Kidney tubule cell (primary cell): Measurements from ENCODE around the gene CCT3.
"Not testable (repeated sequence)": the region's sequence is repeated elsewhere in the genome, so short reads cannot be mapped to it uniquely, and the experiment has no call there.

Experiments
- DNase-seq: peaks from one replicate; pipeline ENCODE4 v3.0.0-alpha.2; 2018; ENCODE audit warnings: low spot score

Gene CCT3

DNA sequence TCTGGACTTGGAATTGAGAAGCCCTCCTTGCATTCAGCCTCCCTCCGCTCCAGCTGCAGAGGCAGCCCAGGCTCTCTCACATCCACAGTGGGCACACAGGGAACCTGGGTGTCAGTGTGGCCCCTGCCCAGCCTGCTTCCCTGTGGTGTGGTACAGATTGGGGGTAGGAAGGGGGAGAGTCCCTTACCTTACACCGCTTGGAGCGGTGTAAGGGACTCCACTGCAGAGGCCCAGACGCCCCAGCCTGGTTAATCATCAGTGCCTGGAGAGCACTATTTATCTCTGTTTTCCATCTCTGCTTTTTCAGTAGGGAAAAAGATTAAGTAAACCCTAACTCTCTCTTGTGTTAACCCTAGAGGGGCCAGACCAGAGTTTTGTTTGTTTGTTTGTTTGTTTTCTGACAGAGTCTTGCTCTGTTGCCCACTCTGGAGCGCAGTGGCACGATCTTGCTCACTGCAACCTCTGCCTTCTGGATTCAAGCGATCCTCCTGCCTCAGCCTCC, 30.1 kb upstream of the CCT3 start:
- no peak for DNase-seq

DNA sequence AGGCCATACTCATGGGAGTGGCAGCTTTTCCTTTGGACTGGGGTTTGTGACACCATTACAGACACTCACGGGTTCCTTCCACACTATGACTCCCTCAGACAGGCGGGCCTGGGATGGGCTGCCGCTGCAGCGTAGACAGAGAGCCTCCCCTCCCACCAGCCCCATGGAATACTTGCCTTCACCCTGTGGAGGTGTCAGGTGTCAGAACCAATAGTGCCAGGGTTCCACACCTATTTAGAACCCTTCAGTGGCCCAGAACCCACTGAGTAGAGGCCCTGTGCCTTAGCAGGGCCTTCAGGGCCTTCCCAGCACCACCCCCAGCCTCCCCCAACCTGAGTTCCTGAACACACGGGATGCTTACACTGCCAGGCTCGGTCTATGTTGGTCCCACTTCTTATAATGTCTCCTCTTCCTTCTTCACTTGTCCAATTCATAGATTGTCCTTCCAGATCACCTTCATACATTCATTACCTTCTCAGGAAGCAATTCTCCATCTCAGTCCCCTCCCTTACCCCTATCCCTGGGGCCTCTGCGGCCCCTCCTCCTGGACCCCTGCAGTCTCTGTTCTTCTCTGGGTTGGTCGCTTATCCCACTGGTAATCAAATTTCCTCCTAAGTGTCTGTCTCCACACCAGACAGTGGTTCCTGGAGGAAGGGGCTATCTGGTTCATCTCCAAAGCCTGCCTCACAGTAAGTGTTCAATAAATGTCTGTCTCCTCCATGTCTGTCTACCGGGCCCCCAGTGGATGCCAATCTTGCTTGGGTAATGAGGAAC, 29.5 kb upstream of the CCT3 start:
- no peak for DNase-seq

DNA sequence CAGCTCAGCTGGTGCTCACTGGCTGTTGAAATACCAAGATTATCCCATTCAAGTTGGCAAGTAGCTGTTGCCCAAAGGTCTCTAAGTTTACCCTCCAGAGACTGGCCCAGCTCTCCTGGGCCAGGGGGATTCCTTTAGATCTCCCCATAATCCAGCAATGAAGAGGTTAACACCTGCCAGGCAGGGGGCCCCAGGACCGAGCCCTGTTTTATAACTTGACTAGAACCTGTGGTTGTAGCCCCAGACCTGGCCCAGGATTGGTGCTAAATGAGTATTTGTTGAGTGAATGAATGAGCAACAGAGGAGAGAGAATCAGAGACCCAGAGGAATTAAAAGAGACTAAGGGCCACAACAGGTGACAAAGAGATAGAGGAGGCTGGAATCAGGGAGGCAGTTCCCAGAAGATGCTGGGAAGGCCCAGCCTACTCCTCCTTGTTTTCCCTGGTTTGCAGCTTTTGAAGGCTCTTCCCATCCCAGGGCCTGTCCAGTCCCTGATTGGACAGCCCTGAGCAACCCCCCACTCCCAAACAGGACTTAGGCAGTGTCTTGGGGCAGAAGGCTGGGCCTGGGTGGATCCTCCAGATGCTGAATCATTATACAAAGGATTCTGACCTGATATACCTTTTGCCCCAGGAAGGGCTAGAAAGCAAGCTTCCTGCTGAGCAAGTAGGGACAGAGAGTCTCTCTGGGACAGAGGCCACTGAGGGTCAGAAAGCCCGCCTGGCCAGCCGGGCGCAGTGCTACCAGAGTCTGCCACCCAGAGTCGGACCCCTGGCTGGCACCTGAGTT, 28.5 kb upstream of the CCT3 start:
- DNase-seq: no peak

DNA sequence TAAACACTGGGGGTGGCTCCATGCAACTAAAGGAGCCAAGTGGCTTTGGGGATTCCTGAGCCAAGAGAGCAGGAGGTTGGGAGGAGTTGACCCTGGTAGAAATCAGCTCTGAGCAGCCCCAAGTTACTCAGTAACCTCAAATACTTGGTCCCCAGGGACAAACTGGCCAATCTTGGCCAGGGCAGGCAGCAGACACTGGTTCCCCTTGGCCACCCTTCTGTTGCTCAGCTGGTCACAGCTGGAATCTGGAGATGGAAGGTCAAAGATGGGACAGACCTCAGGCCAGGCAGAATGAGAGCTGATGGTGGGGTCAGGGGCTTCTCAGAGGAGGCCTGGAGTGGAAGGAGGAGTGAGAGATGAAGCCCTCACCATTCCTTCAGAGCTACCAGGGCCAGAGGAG, 27.7 kb upstream of the CCT3 start:
- no peak for DNase-seq

DNA sequence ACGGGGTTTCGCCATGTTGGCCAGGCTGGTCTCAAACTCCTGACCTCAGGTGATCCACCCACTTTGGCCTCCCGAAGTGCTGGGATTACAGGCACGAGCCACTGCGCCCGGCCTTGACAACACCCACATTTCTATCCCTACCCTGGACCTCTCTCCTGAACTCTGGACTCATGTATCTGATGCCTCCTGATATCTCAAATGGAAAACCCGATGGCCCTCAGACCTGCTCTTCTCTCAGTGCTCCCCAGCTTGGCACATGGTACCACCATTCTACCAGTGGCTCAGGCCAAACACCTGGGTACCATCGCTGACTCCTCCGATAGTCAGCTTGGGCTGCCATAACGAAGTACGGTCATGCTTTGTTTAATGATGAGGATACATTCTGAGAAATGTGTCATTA, 22.4 kb upstream of the CCT3 start:
- DNase-seq: no peak

DNA sequence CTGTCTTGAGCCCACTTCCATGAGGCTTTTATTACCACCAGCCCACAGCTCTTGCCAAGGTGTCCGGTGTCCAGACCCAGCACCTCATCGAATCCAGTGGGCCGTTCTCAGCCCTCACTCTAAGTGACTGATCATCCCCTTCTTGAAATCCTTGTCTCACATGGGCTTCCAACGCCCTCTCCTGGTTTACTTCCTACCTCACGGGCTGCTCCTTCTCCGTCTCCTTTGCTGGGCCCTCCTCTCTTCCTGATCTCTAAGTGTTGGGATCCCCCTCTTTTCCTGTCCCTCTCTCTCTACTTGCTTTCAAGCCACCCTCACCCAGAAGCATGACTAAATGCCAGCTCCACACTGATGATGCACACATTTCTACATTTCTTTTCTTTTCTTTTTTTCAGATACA, 21.9 kb upstream of the CCT3 start:
- DNase-seq: no peak

DNA sequence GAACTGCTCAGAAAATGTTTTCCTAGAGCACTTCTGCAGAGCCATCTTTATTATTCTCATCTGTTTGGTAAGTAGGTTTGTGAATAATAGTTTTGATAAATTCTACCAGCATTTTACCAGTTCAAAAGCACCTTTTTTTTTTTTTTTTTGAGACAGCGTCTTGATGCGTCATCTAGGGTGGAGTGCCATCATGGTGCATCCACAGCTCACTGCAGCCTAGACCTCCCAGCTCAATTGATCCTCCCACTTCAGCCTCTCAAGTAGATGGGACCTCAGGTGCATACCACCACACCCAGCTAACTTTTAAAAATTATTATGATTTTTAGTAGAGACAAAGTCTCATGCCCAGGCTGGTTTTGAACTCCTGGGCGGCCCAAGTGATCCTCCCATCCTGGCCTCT, 21.2 kb upstream of the CCT3 start:
- DNase-seq: no peak

DNA sequence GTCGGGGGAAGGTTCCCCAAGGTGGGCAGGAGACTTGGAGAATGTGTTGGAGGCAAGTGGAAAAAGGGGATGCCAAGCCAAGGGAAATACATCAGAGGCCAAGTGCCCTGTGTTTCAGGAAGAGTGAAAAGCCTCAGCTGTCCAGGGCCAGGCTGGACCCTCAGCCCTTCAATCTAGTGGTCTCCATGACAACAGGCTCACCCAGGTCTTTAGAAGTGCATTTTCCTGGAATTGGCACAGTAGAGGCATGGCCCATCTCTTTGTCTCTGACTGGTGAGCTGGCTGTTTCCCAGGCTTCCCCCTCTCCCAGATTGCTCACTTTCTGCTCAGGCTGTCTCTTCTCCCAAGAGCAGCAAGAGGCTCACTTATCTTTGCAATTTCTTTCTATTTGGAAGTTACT, 20.5 kb upstream of the CCT3 start:
- DNase-seq: no peak

DNA sequence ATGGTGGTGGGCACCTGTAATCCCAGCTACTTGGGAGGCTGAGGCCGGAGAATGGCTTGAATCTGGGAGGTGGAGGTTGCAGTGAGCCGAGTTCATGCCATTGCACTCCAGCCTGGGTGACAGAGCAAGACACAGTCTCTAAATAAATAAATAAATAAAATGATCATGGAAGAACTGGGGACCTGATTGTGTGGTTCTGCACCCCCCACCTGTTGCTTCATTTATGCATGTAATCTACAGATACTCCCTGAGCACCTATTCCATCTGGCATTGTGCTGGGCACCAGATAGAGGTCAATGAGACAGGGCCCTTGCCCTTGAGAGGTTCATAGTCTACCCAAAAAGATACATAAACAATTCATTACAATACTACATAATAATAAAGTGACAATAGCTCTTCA, 19.9 kb upstream of the CCT3 start:
- DNase-seq: no peak

DNA sequence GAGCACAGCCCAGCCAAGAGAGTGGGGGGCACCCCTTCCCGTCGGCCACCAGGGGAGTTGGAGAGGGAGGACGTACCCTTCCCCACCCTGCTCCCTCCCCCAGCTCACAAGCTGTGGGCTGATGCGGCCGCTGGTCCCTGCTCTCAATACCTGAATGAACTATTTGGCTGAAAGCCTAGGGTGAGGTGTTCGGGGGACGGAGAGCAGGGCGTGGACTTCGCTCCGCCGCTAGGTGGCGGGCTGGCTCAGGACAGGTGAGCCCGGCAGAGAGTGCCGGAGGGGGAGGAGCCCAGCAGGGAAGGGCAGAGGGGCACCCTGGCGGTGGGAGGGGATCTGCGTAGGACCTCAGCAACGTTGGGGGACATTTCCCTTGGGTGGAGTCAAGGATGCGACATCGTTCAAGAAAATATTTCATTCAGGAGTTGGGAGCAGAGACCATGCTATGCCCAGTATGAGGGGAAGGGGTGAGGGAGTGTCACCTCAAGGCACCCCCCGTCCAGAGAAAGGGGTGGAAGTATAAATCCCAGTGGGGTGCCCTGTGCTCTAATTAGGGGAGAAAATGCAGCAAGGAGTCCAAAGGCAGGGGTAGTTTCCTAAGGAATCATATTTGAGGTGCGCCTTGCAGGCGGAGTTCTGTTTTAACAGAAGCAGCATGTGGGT, 18.9 kb upstream of the CCT3 start:
- peak; percentile 74 for DNase-seq

DNA sequence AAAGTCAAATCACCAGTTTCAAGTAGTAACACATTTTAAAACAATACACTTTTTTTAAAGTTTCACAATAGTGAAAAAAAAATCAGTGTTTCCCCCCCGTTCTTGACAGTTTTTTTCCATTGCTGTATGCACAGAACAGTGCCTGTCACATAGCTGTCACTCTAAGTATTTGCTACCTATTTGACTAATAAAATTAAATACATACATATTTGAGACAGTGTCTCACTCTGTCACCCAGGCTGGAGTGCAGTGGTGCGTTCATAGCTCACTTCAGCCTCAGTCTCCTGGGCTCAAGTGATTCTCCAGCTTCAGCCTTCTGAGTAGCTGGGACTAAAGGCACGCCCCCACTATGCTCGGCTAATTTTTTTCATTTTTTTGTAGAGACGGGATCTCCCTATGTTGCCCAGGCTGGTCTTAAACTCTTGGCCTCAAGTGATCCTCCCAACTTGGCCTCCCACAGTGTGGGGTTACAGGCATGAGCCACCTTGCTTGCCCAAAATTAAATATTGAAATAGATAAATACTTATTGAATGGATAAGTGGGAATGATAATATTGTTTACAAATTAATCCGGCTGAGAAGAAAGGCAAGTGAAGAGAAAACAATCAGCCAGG, 18.3 kb upstream of the CCT3 start:
- DNase-seq: peak; percentile 14

DNA sequence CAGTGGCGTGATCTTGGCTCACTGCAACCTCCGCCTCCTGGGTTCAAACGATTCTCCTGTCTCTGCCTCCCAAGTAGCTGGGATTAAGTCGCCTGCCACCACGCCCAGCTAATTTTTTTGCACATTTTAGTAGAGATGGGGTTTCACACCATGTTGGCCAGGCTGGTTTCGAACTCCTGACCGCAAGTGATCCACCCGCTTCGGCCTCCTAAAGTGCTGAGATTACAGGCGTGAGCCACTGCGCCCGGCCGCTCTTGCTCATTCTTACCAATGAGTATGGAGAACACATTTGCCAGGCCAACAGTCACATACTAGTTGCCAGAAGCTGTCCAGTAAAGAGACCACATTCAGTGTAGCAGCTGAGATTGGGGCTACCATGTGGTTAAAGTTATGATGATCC, 14.4 kb upstream of the CCT3 start:
- DNase-seq: not testable (repeated sequence)

DNA sequence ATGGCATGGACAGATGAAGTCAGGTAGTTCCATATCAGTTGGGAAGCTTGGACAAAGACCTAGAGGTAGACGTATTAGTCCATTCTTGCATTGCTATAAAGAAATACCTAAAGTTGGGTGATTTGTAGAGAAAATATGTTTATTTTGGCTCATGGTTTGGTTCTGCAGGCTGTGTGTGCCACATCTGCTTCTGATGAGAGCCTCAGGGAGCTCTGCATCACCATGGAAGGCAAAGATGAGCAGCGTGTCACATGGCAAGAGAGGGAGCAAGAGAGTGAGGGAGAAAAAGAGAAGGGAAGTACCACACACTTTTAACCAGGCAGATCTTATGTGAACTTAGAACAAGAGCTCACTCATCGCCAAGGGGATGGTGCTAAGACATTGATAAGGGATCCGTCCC, 9.2 kb upstream of the CCT3 start:
- DNase-seq: no peak

DNA sequence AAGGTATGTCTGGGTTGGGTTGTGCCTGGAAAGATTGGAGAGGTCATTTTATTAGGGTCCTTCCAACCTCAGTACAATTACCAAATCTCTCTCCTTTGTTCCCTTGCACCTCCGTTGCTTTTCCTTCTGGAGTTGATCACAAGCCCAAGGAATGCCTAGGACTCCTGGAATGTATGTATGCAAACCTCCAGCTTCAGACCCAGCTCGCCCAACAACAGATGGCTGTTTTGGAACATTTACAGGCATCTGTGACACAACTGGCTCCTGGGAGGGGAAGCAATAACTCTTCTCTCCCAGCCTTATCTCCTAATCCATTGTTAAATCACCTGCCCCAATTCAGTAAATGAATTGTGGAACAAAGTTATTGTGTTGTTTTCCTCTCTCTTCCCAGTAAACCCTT, 8.5 kb upstream of the CCT3 start:
- no peak for DNase-seq

DNA sequence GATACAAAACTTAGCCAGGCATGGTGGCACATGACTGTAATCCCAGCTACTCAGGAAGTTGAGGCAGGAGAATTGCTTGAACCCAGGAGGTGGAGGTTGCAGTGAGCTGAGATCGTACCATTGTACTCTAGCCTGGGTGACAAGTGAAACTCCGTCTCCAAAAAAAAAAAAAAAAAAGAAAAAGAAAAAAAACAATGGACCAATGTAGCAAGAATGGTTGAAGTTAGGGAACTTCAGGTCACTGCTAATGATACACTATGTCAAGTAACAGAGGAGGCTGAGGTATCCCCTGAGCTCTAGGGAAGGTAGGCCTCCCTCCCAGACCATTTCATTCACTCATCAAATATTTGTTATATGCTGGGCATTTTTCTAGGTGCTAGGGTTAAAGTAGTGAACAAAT, 7.9 kb upstream of the CCT3 start:
- DNase-seq: not testable (repeated sequence)

DNA sequence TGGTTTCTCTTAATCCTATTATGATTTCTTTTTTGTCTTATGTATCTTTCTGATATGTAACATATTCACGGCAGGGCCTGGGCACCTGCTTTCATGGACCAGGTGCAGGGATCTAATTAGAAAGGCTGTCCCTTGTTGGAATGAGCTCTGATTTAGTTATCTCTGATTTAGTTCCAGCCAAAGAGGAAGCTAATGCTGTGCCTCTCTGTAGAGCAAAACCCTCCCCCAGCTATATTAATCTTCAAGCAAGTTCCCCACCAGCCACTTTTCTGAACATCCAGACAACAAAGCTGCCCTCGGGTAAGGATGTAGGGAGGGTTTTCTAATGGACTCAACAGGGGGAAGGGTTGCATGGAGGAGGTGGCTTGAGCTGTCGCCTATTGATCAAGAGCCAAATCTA, 6.3 kb upstream of the CCT3 start:
- no peak for DNase-seq

DNA sequence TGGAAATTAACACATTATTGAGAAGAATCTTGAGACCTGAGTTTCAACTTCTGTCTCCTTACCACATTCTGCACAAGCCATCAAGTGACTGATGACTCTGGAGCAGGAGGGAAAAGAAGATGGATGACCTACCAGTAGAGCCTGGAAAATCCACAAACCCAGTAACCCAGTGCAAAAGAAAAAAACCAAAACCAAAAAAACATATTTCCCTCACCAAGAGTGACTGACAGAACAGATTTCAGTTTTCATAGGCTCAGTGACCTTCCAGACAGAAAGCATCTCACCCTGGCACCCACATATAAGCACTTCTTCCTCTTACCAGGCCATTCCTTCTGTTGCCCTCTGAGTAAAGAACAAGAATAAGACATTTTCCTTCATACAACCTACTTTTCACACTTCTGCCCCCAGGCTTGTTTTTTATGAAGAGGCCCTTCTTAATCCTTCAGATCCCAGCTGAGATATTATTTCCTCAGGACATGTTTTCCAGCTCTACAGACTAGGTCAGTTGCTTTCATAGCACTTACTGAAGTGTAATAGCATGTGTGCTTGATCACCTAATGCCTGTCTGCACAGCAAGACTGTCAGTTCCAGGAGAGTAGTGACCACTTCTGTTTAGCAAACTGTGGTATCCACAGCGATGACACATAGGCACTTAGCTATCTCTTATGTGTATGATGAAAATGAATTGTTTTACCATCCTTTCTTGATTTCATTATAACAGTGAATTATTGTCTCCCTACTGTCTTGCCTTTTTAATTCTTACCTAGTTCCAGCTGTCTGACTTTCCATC, 4.3 kb upstream of the CCT3 start:
- peak; percentile 54 for DNase-seq

DNA sequence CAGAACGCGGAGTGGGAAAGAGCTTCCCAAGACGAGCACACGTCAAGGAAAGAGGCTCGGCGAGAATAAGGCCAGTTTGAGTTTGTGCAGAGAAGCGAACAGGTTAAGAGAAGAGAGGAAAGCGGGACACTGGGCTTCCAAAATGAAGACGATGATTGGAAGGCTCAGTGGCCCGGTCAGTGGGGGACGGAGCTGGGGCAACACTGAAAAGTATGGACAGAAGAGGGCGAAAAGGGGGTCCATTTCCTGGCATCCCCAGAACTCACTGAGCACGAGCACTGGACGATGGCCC, 258 bp downstream of the CCT3 start:
- no peak for DNase-seq

DNA sequence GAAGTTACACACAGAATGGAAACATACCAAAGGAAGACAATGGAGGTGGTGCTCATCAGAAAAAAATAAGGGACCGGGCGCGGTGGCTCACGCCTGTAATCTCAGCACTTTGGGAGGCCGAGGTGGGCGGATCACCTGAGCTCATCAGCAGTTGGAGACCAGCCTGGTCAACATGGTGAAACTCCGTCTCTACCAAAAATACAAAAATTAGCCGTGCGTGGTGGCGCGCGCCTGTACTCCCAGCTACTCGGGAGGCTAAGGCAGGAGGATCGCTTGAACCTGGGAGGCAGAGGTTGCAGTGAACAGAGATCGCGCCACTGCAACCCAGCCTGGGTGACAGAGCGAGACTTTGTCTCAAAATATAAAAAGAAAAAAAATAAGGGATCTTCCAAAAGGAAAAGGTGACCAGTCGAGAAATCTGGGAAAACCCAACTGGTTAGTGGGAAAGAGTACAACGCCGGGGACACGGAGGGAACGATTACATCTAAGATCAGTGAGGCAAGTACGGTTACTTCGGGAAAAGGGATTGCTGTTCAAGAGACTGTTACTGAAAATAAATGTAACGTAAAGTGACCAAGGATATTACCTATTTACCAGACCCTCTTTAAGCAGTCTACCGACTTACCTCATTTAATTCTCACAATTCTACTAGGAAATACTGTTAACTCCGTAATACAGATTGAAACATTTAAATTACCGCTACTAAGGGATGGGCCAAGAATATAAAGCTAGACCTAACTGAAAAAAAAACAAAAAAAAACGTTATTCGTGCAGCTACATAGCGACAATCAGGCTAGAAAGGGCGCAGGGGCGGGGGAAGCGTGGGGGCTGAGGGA, 822 bp downstream of the CCT3 start:
- peak; percentile 18 for DNase-seq

DNA sequence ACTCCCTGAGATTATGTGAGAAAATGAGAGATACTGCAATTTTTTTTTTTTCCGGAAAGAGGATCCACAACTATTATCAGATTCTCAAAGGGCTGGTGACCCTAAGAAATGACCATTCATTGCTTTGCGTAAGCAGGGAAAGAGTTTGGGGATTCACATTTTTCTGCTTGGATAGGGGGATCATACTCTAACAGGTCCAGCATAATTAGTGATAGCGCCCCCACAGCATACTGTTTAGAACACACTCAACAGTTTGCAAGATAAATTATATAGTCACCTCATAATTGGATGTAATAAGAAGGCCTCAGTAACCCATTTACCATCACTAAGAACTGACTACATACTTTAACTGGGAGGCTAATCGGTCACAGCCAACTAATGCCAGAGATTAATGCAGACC, 1.9 kb downstream of the CCT3 start:
- no peak for DNase-seq

DNA sequence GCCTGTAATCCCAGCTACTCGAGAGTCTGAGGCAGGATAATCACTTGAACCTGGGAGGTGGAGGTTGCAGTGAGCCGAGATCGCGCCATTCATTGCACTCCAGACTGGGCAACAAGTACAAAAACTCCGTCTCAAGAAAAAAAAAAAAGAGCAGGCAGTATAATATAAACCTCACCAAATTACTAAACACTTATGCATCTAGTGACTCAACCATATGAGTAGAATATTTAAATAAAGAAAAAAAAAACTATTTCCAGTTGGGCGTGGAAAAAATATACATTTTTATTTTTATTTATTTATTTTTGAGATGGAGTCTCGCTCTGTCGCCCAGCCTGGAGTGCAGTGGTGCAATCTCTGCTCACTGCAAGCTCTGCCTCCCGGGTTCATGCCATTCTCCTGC, 14.9 kb downstream of the CCT3 start:
- DNase-seq: not testable (repeated sequence)
